Measurements from ENCODE around the gene DET1. TPM values are rescaled to one million over a fixed set of nuclear protein-coding genes. Genes with fewer than 3 reads are reported as not detected.

DET1 gene
- total and polyA plus RNA-seq, 2 donors (not counting 1 experiment from before 2014, with no cell fraction given), result 6.7 to 10.1 TPM

GRCh38 chr15:88480981-88481380, 65.5 kb downstream of the DET1 start:
- DNase-seq, result no peak
- intact Hi-C loops (cut with micrococcal nuclease), result no loop called here
- H3K9me3 ChIP-seq (ENCODE audit: control extremely low read depth in 1 of 3, control insufficient read depth in 2 of 3, insufficient read depth in 1 of 3, low read length in 2 of 3), result no peaks in the 10 kb centered on the region
- H3K27me3 ChIP-seq (replicated peaks in 1 of 4; ENCODE audit: control extremely low read depth in 1 of 4, control insufficient read depth in 3 of 4, insufficient read depth in 4 of 4, low read length in 3 of 4), result no peaks in the 10 kb centered on the region
- Mint-ChIP-seq H3K27ac (no peak overlapping the region), H3K9me3 (ENCODE audit: insufficient read depth) (no peaks in the 10 kb centered on the region), H3K4me3 (no peak overlapping the region), H3K4me1 (peaks cover 5% of the 10 kb centered on the region), H3K27me3 (no peaks in the 10 kb centered on the region)
- POLR2A ChIA-PET, result no interaction called here
- TF ChIP-seq EZH2 (IDR thresholded peaks at IDR 0.05; ENCODE audit: borderline replicate concordance, insufficient read depth, low read depth, low read length, poor library complexity, severe bottlenecking), result no peak
- H3K9ac ChIP-seq (ENCODE audit: low read length), result no peak overlapping the region
- H3K79me2 ChIP-seq (ENCODE audit: control insufficient read depth, insufficient read depth, low read length), result no peaks in the 10 kb centered on the region
- H4K20me1 ChIP-seq (ENCODE audit: control insufficient read depth, insufficient read depth, low read length, poor library complexity, severe bottlenecking), result no peaks in the 10 kb centered on the region
- H3K36me3 ChIP-seq (replicated peaks in 1 of 2; ENCODE audit: control extremely low read depth in 1 of 2, control insufficient read depth in 1 of 2, extremely low read depth in 1 of 2, insufficient read depth in 2 of 2, low read length in 1 of 2), result peaks cover 0 to 19% of the 10 kb centered on the region in 2 experiments
- H2AFZ ChIP-seq (ENCODE audit: insufficient read depth, low read depth, low read length, poor library complexity, severe bottlenecking), result no peak overlapping the region
- 92% methylated on average over 8 of the region's 8 CpGs for WGBS (ENCODE audit: insufficient coverage)
- H3K27ac ChIP-seq (ENCODE audit: low read length in 2 of 2), result no peak overlapping the region
- no peak for ATAC-seq (ENCODE audit: low read depth)
- CTCF ChIA-PET, result no interaction called here
- H3K4me3 ChIP-seq (ENCODE audit: control extremely low read depth in 1 of 5, extremely low read depth in 1 of 5, insufficient read depth in 1 of 5, low read depth in 2 of 5, low read length in 4 of 5), result no peak overlapping the region
- no peaks in the 10 kb centered on the region for H3K4me1 ChIP-seq (ENCODE audit: control insufficient read depth in 2 of 2, insufficient read depth in 2 of 2, low read length in 2 of 2)
- no peak overlapping the region for H3K4me2 ChIP-seq (replicated peaks; ENCODE audit: low read depth, low read length, poor library complexity, severe bottlenecking)

GRCh38 chr15:88479169-88479568, 67.3 kb downstream of the DET1 start:
- Histone ChIP-seq H4K20me1 (ENCODE audit: control insufficient read depth, insufficient read depth, low read length, poor library complexity, severe bottlenecking) (no peaks in the 10 kb centered on the region), H3K79me2 (ENCODE audit: control insufficient read depth, insufficient read depth, low read length) (no peaks in the 10 kb centered on the region), H3K36me3 (replicated peaks in 1 of 2; ENCODE audit: control extremely low read depth in 1 of 2, control insufficient read depth in 1 of 2, extremely low read depth in 1 of 2, insufficient read depth in 2 of 2, low read length in 1 of 2) (peaks cover 0 to 29% of the 10 kb centered on the region in 2 experiments), H3K27ac (ENCODE audit: low read length in 2 of 2) (no peak overlapping the region), H3K4me3 (ENCODE audit: control extremely low read depth in 1 of 5, extremely low read depth in 1 of 5, insufficient read depth in 1 of 5, low read depth in 2 of 5, low read length in 4 of 5) (no peak overlapping the region), H2AFZ (ENCODE audit: insufficient read depth, low read depth, low read length, poor library complexity, severe bottlenecking) (no peak overlapping the region), H3K9ac (ENCODE audit: low read length) (no peak overlapping the region), H3K27me3 (replicated peaks in 1 of 4; ENCODE audit: control extremely low read depth in 1 of 4, control insufficient read depth in 3 of 4, insufficient read depth in 4 of 4, low read length in 3 of 4) (no peaks in the 10 kb centered on the region), H3K4me2 (replicated peaks; ENCODE audit: low read depth, low read length, poor library complexity, severe bottlenecking) (no peak overlapping the region), H3K9me3 (ENCODE audit: control extremely low read depth in 1 of 3, control insufficient read depth in 2 of 3, insufficient read depth in 1 of 3, low read length in 2 of 3) (no peaks in the 10 kb centered on the region), H3K4me1 (ENCODE audit: control insufficient read depth in 2 of 2, insufficient read depth in 2 of 2, low read length in 2 of 2) (no peaks in the 10 kb centered on the region)
- CTCF ChIA-PET, result no interaction called here
- no peak overlapping the region for H3K4me3 Mint-ChIP-seq
- H3K27ac Mint-ChIP-seq, result no peak overlapping the region
- intact Hi-C loops (cut with micrococcal nuclease), result loop anchor here (5.0 kb wide), 1 partner anchor 538 kb away; no protein-coding TSS in a partner anchor
- POLR2A ChIA-PET, result no interaction called here
- ATAC-seq (ENCODE audit: low read depth) (no peak), DNase-seq (no peak)
- peaks cover 5% of the 10 kb centered on the region for H3K4me1 Mint-ChIP-seq
- TF ChIP-seq CTCF (IDR thresholded peaks at IDR 0.05) (no peak), EZH2 (IDR thresholded peaks at IDR 0.05; ENCODE audit: borderline replicate concordance, insufficient read depth, low read depth, low read length, poor library complexity, severe bottlenecking) (no peak)
- WGBS (ENCODE audit: insufficient coverage), result no CpG with 5 or more reads among the region's 3 CpGs
- H3K9me3 Mint-ChIP-seq (ENCODE audit: insufficient read depth), result no peaks in the 10 kb centered on the region
- H3K27me3 Mint-ChIP-seq, result no peaks in the 10 kb centered on the region
